Natural killer cell (primary cell): ENCODE data around the gene MYO5B. TPM values are rescaled to one million over a fixed set of nuclear protein-coding genes. Genes with fewer than 3 reads are reported as not detected.

Source experiments
- ATAC-seq, 3 donors: fragments of 150-1000 bp in 2 of 3; fragments of 200-7000 bp in 1 of 3; cut with Tn5 transposase; 1 replicate in 1 of 3; 2 replicates in 2 of 3; pipeline ENCODE4 v1.10.0; 2021; ENCODE audit warnings: mild to moderate bottlenecking in 2 of 3, moderate library complexity in 2 of 3
- DNase-seq, 2 donors: peaks; one replicate each; pipeline versions ENCODE4 v3.0.0 to v3.0.0-alpha.2; 2013 to 2021; ENCODE audit warnings: mixed read lengths in 1 of 2
- H3K27ac ChIP-seq: one replicate; pipeline ENCODE4 v1.5.1; 2013; ENCODE audit warnings: mild to moderate bottlenecking, low read length
- H3K27me3 ChIP-seq: one replicate; pipeline ENCODE4 v1.6.1; 2013; ENCODE audit warnings: low read length; ENCODE audit not compliant: control insufficient read depth, insufficient read depth
- H3K36me3 ChIP-seq: one replicate; pipeline ENCODE4 v1.6.1; 2013; ENCODE audit warnings: low read length; ENCODE audit not compliant: control insufficient read depth, insufficient read depth
- H3K4me1 ChIP-seq: one replicate; pipeline ENCODE4 v1.6.1; 2013; ENCODE audit warnings: low read length; ENCODE audit not compliant: control insufficient read depth, insufficient read depth
- H3K4me3 ChIP-seq: one replicate; pipeline ENCODE4 v1.5.1; 2013; ENCODE audit warnings: low read length
- H3K9me3 ChIP-seq: one replicate; pipeline ENCODE4 v1.6.1; 2013; ENCODE audit warnings: low read length; ENCODE audit not compliant: control insufficient read depth, insufficient read depth
- H3K27ac Mint-ChIP-seq, 2 donors: one replicate each; pipeline ENCODE4 v1.8.0; 2022; ENCODE audit warnings: mild to moderate bottlenecking in 2 of 2, mixed read lengths in 2 of 2, moderate library complexity in 1 of 2
- H3K27me3 Mint-ChIP-seq, 2 donors: one replicate each; pipeline ENCODE4 v1.8.0; 2022; ENCODE audit warnings: low read depth in 2 of 2, mixed read lengths in 2 of 2
- H3K36me3 Mint-ChIP-seq: one replicate; pipeline ENCODE4 v1.8.0; 2022; ENCODE audit warnings: mixed read lengths
- H3K4me1 Mint-ChIP-seq, 2 donors: one replicate each; pipeline ENCODE4 v1.8.0; 2022; ENCODE audit warnings: mixed read lengths in 2 of 2
- H3K4me3 Mint-ChIP-seq: one replicate; pipeline ENCODE4 v1.8.0; 2022; ENCODE audit warnings: mild to moderate bottlenecking, moderate library complexity, mixed read lengths
- H3K9me3 Mint-ChIP-seq, 2 donors: one replicate each; pipeline ENCODE4 v1.8.0; 2022; ENCODE audit warnings: mixed read lengths in 2 of 2
- WGBS: methylation state at CpG from one replicate; pipeline ENCODE4 v1.1.7; 2013; ENCODE audit warnings: missing lambda C conversion rate; ENCODE audit not compliant: insufficient coverage; 5-methylcytosine and 5-hydroxymethylcytosine counted together
- intact Hi-C: fragments of 100-400 bp; cut with micrococcal nuclease; formaldehyde crosslinking; loops from one replicate; pipeline ENCODE4 v1.14.2; 2022
- total RNA-seq, 4 donors: library from RNA; stranded (reverse); fragments of 120-200 nt in 1 of 4; gene quantifications; one replicate each; pipeline versions ENCODE4 v1.2.3 to v1.2.4, GENCODE V29; 2013 to 2022
- TF ChIP-seq, protein P1 (sequence below): fragments of 200-600 bp; IDR thresholded peaks from one replicate; pipeline ENCODE4 v1.8.0; 2022; ENCODE audit warnings: antibody characterized with exemption

Gene MYO5B
- total RNA-seq, 3 donors from 2014 or later (not counting 1 experiment from before 2014, with no cell fraction given): 0.33 TPM; not detected in 2

DNA sequence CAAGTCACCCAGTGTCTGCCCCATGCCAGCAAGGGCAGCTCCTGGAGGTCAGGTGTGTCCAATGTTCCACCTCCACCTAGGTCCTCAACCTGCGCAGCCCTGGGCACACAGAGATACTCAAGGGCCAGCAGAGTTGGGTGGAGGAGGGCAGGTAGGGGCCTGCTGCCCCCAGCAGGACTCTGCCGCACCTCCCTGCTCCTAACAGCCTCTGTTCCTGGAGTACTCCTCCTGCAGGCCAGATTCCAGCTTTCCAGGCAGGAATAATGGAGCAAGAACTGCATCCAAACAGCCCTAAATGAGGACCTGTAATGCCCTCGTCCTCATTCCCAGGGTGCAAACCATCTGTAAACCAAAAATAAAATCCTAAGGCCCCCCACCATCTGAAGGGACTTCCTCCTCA lies 337.2 kb downstream of the MYO5B start:
- Histone ChIP-seq H3K9me3 (no peaks in the 10 kb centered on the region), H3K4me3 (no peak overlapping the region), H3K36me3 (no peaks in the 10 kb centered on the region), H3K27me3 (no peaks in the 10 kb centered on the region), H3K4me1 (peaks cover 6% of the 10 kb centered on the region), H3K27ac (no peak overlapping the region)
- H3K27ac Mint-ChIP-seq: no peak overlapping the region
- H3K36me3 Mint-ChIP-seq: no peaks in the 10 kb centered on the region
- no peak overlapping the region for H3K4me3 Mint-ChIP-seq
- H3K9me3 Mint-ChIP-seq: no peaks in the 10 kb centered on the region
- ATAC-seq: no peak
- 97% methylated on average over 3 of the region's 3 CpGs for WGBS
- H3K4me1 Mint-ChIP-seq: peaks cover 9 to 12% of the 10 kb centered on the region in 2 donors
- DNase-seq: no peak
- H3K27me3 Mint-ChIP-seq: peaks cover 0 to 2% of the 10 kb centered on the region in 2 donors
- TF ChIP-seq, protein P1, sequence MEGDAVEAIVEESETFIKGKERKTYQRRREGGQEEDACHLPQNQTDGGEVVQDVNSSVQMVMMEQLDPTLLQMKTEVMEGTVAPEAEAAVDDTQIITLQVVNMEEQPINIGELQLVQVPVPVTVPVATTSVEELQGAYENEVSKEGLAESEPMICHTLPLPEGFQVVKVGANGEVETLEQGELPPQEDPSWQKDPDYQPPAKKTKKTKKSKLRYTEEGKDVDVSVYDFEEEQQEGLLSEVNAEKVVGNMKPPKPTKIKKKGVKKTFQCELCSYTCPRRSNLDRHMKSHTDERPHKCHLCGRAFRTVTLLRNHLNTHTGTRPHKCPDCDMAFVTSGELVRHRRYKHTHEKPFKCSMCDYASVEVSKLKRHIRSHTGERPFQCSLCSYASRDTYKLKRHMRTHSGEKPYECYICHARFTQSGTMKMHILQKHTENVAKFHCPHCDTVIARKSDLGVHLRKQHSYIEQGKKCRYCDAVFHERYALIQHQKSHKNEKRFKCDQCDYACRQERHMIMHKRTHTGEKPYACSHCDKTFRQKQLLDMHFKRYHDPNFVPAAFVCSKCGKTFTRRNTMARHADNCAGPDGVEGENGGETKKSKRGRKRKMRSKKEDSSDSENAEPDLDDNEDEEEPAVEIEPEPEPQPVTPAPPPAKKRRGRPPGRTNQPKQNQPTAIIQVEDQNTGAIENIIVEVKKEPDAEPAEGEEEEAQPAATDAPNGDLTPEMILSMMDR: no peak
- intact Hi-C loops: loop anchor here (1.0 kb wide), 2 partner anchors 298 to 347 kb away; no protein-coding TSS in a partner anchor

DNA sequence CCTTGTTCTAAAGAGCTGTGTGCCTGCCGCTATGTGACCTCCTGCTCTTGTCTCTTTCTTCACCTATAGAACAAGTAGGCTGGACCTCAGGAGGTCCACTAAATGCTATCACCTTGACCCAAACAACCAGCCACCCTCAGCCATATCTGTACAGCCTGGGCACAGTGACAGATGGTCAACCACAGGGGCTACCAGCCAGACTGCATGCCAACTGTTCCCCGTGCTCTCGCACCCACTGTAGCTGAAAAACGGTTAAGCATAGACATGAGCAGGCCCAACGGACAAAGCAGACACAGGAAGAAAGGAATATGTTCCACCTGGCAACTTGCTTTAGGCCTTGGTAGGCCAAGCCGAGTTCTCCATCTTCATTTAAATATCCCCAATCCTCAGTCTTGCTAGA lies 338.5 kb downstream of the MYO5B start:
- Histone ChIP-seq H3K4me3 (no peak overlapping the region), H3K4me1 (peaks cover 6% of the 10 kb centered on the region), H3K27ac (no peak overlapping the region), H3K27me3 (no peaks in the 10 kb centered on the region), H3K9me3 (no peaks in the 10 kb centered on the region), H3K36me3 (no peaks in the 10 kb centered on the region)
- ATAC-seq (no peak), DNase-seq (no peak)
- intact Hi-C loops: no loop called here
- WGBS: 92% methylated on average over 6 of the region's 6 CpGs
- Mint-ChIP-seq H3K4me3 (no peak overlapping the region), H3K27me3 (peaks cover 0 to 4% of the 10 kb centered on the region in 2 donors), H3K9me3 (no peaks in the 10 kb centered on the region), H3K4me1 (peaks cover 9 to 12% of the 10 kb centered on the region in 2 donors), H3K27ac (no peak overlapping the region), H3K36me3 (no peaks in the 10 kb centered on the region)
- TF ChIP-seq, protein P1: no peak

GRCh38 chr18:49855711-49856415 lies 339.1 kb downstream of the MYO5B start:
- Histone ChIP-seq H3K27ac (no peak overlapping the region), H3K4me3 (no peak overlapping the region), H3K27me3 (no peaks in the 10 kb centered on the region), H3K9me3 (no peaks in the 10 kb centered on the region), H3K4me1 (peaks cover 6% of the 10 kb centered on the region), H3K36me3 (no peaks in the 10 kb centered on the region)
- no peak overlapping the region for H3K27ac Mint-ChIP-seq
- H3K4me1 Mint-ChIP-seq: peaks cover 11 to 12% of the 10 kb centered on the region in 2 donors
- DNase-seq (no peak), ATAC-seq (no peak)
- 93% methylated on average over 7 of the region's 7 CpGs for WGBS
- H3K9me3 Mint-ChIP-seq: no peaks in the 10 kb centered on the region
- TF ChIP-seq, protein P1: no peak
- peaks cover 2 to 5% of the 10 kb centered on the region in 2 donors for H3K27me3 Mint-ChIP-seq
- intact Hi-C loops: no loop called here
- H3K36me3 Mint-ChIP-seq: no peaks in the 10 kb centered on the region
- no peak overlapping the region for H3K4me3 Mint-ChIP-seq

GRCh38 chr18:49854681-49855080 lies 340.3 kb downstream of the MYO5B start:
- Mint-ChIP-seq H3K36me3 (no peaks in the 10 kb centered on the region), H3K27me3 (peaks cover 6 to 8% of the 10 kb centered on the region in 2 donors), H3K9me3 (no peaks in the 10 kb centered on the region), H3K27ac (no peak overlapping the region), H3K4me3 (no peak overlapping the region), H3K4me1 (peaks cover 12 to 15% of the 10 kb centered on the region in 2 donors)
- WGBS: 92% methylated on average over 2 of the region's 3 CpGs
- TF ChIP-seq, protein P1: no peak
- no peak for ATAC-seq
- no peaks in the 10 kb centered on the region for H3K27me3 ChIP-seq
- DNase-seq: no peak
- no peaks in the 10 kb centered on the region for H3K36me3 ChIP-seq
- H3K9me3 ChIP-seq: no peaks in the 10 kb centered on the region
- no peak overlapping the region for H3K4me3 ChIP-seq
- intact Hi-C loops: no loop called here
- no peak overlapping the region for H3K27ac ChIP-seq
- peaks cover 6% of the 10 kb centered on the region for H3K4me1 ChIP-seq
